HG02623 (cell line): ENCODE data around the gene CACNB2.
"Not testable (repeated sequence)": the region's sequence is repeated elsewhere in the genome, so short reads cannot be mapped to it uniquely, and the experiment has no call there.

Source experiments
- ATAC-seq: cut with Tn5 transposase; IDR thresholded peaks from one replicate; pipeline ENCODE4 v1.9.1; 2021; ENCODE audit warnings: moderate library complexity; ENCODE audit not compliant: unreplicated experiment

The CACNB2 gene

DNA sequence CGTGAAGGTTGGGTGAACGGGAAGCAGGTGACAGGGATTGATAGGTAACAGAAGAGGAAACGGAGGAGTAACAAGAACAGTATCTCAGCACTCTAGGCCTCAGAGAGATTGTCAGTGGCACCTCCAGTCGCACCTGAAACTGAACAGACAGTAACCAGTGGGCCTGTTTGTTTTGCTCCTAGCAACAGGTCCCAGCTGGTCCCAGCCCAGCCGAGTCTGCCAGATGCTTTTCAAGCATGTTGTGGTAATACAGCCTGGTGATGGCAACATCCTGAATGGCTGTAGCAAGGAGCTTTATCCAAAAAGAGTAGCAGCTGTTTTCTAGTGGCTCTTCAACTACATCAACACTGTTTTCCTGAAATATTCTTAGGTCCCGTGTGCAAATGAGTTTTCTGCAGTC, 4.7 kb downstream of the CACNB2 start:
- ATAC-seq: no peak

DNA sequence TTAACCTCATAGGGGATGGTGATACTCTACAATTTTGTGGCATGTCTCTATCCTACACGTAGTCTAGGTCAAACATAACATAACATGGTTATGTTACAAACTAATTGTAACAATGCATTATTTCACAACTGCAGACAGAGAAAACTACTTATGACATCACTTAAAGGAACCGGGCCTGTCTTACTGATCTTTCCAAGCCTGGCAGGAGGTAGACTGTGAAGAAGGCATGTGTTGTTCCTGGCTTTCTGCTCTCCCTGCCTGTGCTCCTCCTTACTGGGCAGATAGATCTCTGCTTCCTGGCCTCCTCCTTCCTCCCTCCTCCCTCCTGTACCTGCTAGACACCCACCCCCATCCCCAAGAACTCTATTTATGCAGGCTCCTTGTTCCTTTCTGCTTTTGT, 5.4 kb downstream of the CACNB2 start:
- no peak for ATAC-seq

DNA sequence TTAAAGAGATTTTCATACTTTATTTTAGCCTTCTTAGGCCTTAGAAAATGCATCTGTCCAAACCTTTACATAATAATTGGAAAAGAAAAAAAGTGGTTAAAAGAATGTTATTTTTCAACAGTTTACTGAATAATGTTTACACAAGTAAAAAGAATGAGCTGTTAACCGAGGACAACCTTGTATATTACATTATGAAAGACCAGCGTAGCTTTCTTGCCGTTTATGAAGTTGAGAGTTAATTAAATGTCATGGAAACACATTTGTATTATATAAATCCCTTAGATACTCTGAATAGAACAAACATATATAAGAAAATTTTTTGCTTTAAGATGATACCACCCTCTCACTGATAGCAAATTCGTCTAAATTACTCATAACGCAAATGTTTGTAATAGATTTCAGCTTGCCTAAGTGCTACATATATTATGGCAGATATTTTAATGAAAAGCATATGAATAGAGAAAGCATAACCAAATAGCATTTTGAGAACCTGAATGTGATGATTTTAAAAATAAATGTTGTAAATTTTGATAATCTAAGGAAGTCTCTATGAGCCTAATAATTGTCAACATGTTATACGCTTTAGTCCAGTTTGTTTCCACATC, 9.1 kb downstream of the CACNB2 start:
- ATAC-seq: no peak

DNA sequence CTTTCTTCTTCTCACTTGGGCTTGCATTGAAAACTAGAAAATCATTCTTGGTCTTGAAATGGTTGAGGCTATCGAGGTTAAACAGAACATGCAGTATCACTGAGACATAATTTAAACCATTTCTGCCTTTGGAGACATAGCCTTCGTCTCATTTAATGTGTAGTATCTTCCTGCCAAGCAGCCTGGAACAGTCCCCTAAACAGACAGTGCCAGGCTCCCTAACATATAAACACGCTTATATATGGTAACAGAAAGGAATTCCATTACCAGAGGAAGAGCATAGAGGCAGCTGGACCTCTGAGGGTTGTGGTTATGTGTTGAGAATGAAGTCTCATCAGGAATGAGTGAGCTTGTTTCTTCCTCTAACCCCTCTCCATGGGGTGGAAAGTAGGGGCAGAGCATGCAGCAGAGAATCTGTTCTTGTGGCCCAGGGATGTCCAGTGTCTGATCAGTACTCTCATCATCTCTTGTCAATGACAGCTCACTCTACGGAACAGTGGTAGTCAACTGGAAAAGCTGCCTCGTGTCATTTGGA, 11.2 kb downstream of the CACNB2 start:
- ATAC-seq: no peak

DNA sequence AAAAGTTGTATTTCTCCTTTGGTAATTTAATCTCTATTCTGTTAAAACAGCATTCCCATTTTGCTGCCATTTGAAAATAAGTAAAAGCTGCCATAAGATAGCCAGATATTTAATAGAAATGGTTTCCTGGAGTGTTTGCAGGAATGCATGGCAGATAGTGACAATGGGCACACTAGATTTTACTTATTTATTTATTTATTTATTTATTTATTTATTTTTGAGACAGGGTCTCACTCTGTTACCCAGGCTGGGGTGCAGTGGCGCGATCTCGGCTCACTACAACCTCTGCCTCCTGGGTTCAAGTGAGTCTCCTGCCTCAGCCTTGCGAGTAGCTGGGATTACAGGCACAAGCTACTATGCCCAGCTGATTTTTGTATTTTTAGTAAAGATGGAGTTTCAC, 13.2 kb downstream of the CACNB2 start:
- not testable (repeated sequence) for ATAC-seq

DNA sequence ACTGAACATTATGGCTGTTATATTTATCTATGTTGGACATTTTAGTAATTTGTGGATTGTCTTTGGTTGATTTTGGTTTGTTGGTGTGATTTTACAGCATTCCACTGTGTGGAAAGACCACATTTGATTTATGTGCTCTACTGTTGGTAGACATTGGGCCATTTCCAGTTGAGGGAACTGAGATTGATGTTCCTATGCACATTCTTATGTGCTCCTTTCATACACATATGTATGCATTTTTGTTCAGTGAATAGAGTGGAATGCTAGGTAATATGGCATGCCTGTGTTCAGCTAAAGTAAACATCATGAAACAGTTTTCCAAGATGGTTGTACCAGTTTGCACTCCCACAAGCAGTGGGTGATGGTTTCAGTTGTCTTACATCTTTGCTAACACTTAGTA, 15.1 kb downstream of the CACNB2 start:
- ATAC-seq: no peak

DNA sequence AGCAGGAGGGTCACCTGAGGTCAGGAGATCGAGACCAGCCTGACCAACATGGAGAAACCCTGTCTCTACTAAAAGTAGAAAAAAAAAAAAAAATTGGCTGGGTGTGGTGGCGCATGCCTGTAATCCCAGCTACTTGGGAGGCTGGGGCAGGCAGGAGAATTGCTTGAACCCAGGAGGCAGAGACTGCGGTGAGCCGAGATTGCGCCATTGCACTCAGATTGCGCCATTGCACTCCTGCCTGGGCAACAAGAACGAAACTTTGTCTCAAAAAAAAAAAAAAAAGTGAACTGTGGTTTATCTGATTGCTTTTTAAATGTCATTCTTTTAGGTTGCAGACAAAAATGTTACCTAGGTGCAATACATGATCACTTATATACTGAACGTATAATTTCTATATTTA, 16.6 kb downstream of the CACNB2 start:
- not testable (repeated sequence) for ATAC-seq

DNA sequence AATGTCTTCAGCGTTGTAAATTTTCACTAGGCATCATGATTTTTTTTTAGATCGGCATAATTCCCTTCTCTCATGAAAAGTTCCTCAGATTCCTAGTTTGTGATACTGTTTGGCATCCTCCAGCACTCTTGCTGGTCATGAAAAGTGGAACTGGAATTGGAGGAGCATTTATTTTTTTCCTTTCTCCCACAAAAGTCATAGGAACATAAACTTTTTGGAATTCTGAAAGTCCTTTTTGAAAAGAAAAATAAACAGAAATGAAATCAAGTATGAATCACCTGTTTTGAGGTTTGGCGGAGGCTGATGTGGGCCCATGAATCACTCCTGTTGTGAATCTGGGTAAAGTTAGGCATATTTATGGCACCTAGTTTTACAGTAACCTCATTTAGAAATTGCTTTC, 17.7 kb downstream of the CACNB2 start:
- ATAC-seq: no peak

DNA sequence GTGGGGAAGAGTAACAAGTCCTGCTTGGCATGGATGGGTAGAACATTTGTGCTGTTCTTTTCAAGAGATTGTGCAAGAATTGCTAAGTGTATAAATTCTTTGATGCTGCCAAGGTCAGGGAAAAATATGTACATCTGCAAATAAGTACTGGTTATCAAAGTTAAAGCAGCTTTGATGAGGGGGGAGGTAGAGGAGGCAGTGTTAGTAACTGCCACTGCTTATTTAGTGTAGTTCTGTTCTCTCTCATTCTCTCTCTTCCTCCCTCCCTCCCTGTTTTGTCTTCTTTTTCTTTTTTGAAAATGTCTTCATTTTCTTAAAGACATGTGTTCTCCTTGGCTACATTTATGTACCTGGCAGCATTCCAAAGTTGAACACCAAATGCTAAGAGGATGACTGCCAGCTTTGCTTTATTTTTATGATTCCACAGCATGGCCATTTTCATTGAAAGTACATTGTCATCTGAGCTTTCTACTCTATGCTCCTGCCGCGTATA, 18.6 kb downstream of the CACNB2 start:
- no peak for ATAC-seq

DNA sequence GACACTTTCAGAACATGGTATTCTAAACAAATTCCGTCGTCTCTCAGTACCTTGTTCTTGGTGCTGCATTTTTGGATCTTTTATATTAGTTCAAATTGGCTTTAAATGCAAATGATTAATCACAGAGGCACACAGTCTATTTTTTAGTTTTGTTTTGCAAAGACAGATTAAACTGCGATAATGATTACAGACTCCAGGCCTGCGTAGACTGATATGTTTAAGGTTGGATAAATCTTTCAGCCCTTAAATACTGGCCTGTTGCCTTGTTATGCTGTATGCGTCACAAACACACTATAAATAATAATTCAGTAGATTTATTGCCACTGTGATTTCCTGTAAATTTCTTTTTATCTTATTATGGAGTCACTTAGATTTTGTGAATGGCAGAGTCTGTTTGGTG, 19.3 kb downstream of the CACNB2 start:
- ATAC-seq: no peak

DNA sequence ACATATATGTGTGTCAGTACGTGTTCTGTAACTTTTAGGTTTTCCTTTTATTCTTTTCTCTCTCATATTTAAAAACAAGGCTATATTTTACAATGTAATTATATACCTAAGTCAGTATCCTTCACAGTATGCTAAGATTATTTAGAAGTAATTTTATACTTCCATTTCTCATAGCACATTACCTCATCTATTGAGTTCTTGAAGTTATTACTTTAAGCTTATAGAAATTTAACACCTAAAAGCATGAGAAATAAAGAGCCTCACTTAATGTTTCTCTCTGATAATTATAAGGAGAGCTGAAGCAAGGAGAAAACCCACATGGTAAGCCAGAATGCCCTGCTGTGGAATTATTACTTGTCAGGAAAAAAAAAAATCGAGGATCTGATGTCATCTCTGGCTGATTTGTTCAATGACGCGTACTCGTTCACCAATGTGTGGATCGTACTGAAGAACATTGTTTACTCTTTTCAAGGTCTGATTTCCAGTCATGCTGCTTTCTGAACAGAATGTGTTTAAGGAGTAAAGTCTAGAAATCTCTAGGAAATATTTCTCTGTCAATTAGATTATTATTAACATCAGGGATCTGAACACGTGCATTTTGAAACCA, 21.9 kb downstream of the CACNB2 start:
- ATAC-seq: no peak

DNA sequence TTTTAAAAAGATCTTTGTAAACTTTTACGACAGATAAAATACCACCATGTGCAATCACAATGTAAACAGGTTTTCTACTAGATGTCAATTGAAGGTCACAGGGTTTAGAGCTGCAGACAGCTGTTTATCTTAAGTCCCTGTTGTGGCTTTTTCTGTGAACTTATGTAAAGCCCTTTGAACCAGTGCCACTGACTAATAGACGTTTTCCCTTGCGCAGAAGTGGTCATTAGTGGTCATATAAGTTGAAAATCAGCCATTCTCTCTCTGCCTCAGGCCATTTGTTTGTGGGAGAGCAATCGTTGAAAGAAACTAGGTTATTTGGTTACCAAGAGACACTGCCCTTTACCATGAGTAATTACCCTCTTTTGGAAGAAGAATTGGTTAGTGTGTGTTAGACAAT, 23.9 kb downstream of the CACNB2 start:
- no peak for ATAC-seq

DNA sequence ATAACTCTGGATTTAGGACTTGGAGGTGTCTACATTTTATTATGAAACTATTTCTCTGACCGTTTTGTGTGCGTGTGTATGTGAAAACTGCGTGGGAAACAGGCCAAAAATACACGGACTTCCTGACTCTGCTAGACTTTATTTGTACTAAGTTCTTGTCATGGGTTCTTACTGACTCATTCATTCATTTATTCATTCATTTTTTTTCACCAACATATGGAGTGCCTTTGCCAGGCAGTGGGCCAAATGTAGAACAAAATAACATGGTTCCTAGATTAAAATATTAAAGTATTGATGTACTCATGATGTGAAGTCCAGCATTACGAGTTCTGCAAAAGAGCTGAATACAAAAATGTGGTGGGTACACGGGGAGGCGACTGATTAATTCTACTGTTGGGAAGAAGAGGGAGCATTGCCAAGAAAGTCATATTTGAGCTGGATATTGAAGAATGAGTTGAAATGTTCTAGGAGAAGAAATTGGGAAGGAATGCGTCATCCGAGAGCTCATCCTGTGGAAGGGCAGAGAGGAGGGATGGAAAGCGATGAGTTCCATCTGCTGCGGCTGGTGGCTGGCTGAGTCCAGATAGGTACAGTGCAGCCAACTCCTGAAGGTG, 24.6 kb downstream of the CACNB2 start:
- ATAC-seq: no peak

DNA sequence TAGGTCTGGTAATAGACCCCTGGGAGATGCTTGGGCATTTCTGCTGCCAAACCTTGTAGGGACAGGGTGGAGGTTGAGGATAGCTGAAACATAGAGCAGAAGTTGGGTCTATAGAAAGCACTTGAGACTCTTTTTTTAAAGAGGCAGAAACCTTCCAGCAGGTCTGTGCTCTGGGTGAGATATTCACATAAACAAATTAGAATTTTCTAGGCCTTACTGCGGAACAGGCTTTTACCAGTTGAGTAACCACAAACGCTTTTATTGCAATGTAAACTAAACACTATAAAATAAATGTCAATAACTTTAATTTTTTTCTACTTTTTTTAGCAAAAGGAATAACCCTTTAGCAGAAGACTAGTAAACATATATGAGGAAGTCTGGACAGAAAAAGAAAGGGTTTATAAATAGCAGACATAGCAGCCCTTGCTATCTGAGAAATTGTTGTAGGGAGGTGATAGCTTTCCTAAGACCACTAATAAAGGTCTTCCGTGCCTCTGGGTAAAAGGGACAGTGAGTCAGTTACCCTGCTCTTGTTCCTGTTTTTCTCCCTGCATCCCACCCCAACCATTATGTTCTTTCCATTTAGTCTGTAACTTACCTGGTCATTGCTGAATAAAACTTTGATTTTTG, 38.7 kb downstream of the CACNB2 start:
- no peak for ATAC-seq

DNA sequence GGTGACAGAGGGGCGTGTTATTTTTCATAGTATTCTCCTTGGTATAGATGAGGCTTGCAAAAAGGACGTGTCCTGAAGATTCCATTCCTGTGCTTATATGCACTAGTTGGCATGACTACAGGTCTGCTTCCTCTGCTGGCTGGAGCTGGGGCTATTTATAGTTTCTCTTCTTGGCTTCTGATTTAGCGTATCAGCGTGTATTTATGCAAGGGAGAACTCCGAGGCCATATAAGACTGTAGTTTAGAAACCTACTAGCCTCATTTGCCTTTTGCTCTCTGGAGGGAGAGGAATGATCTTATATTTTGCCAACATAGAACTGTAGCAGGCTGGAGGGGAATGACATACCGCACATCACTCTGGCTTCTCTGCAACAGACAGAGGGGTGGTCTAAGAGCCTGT, 39.7 kb downstream of the CACNB2 start:
- ATAC-seq: no peak

DNA sequence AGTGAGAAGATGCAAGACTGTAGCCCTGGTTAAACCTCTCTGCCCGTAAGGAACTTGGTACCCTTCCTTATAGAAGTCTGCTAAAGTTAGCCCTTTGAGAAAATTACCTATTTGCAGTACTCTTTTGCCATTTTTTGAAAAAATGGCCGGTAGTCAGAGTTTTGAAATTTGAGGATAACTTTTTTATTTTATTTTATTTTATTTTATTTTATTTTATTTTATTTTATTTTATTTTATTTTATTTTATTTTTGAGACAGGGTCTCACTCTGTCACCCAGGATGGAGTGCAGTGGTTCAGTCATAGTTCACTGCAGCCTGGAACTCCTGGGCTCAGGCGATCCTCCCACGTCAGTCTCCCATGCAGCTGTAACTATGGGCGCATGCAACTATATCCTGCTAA, 41.2 kb downstream of the CACNB2 start:
- not testable (repeated sequence) for ATAC-seq

DNA sequence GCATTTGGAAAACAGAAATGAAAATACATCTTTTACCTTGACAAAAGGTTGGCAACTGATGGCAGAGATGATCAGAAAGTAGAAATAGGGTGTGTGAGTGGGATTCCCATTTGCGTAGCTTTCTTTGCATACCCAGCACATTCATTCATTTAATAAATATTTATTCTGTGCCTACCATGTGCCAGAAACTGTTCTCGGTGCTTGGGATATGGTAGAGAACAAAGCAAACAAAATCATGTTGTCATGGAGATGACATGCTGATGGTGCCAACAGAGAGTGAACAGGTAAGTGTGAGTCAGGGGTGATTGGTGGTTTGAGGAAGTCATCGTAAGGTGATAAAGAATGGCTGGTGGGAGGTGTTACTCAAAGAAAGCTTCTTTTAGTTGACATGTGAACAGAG, 45.4 kb downstream of the CACNB2 start:
- ATAC-seq: no peak

DNA sequence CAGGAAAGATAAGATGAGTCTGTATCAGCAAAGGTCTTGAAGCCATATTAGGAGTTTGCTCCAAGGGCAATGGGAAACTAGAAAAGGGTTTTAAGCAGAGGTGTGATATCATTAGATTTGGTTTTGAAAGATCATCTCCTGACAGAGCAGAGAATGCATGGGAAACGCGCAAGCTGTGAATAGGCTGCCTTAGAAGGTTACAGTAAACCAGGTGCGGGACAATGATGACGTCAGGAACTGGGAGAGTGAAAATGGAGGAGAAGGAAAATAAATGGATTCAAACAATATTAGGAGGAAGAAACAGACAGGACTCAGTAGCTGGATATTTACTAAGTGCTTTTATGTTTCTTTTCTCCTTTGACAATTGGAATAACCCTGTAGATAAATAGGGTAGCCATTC, 50.6 kb downstream of the CACNB2 start:
- no peak for ATAC-seq

DNA sequence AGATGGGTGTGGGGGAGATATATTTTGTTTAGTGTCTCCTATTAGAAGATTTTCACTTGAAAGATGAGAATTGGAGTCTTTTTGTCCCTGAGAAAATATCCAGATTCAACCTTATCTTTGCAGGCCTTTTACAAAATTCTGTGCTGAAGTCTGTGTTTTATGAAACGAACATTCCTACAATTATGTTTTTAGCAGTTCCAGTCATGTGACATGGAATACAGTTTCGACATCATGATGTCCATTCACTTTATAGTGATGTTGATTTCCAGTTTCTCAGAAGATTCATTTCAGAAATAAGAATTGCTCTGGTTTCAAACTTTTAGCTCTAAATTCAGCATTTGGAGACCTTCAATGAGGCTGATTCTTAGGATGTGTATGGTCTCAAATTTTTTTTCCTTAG, 54.4 kb downstream of the CACNB2 start:
- no peak for ATAC-seq

DNA sequence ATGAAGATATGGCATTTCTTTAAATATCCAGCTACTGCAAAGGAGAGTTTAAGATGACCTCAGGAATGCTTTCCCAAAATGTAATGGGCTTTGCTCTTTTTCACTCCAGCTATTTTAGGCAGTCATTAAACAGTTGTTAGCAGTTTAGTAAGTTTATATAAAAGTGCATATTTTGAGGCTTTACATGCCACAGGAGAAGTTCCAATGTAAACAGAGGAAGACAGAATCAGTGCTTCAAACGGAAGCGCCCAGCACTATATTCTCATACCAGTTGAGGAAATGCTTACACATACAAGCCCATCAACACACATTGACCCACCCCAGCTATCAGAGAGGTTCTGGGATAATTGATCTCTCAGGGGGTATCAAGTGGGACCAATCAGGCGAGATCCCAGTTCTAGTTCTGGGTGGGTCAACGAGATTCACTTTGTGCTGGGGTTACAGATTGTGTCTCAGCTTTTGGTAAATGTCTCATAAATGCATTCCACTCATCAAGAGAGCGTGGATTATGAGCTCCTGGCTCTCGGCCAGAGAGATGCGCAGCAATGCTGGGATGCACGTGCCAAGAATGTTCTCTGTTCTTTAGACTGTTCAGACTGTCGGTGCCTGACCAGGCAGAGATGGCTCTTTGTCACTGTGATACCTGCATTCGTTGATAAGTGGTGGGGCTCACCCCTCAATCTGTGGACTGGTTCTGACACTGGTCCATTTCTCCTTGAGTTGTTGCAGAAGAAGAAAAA, 55.0 kb downstream of the CACNB2 start:
- no peak for ATAC-seq
